ENCODE data around the gene DSCAM.

The DSCAM gene

GRCh38 chr21:40021558-40022351, 825.2 kb downstream of the DSCAM start:
- TF ChIP-seq SIN3A (IDR thresholded peaks at IDR 0.05; ENCODE audit: borderline replicate concordance, insufficient read depth, low read length) (no peak), POLR2AphosphoS5 (IDR thresholded peaks at IDR 0.05; ENCODE audit: low read depth, low read length) (no peak), TAF1 (IDR thresholded peaks at IDR 0.05; ENCODE audit: borderline replicate concordance, insufficient read depth, low read length) (no peak), REST (IDR thresholded peaks at IDR 0.05; ENCODE audit: insufficient read depth in 1 of 2, low read depth in 2 of 2, low read length in 2 of 2) (no peak), FOXP2 (optimal IDR thresholded peaks at IDR 0.05; ENCODE audit: borderline replicate concordance, extremely low read depth, extremely low read length, insufficient read depth) (no peak)

- no peak for TF ChIP-seq FOXP2 (optimal IDR thresholded peaks at IDR 0.05; ENCODE audit: borderline replicate concordance, extremely low read depth, extremely low read length, insufficient read depth)
Measured at GRCh38 chr21:40020651-40021050, 826.3 kb downstream of the DSCAM start.

- TF ChIP-seq TAF1 (IDR thresholded peaks at IDR 0.05; ENCODE audit: borderline replicate concordance, insufficient read depth, low read length): no peak
- no peak for TF ChIP-seq FOXP2 (optimal IDR thresholded peaks at IDR 0.05; ENCODE audit: borderline replicate concordance, extremely low read depth, extremely low read length, insufficient read depth)
- TF ChIP-seq SIN3A (IDR thresholded peaks at IDR 0.05; ENCODE audit: borderline replicate concordance, insufficient read depth, low read length): no peak
- no peak for TF ChIP-seq REST (IDR thresholded peaks at IDR 0.05; ENCODE audit: insufficient read depth in 1 of 2, low read depth in 2 of 2, low read length in 2 of 2)
- no peak for TF ChIP-seq POLR2AphosphoS5 (IDR thresholded peaks at IDR 0.05; ENCODE audit: low read depth, low read length)
Measured at GRCh38 chr21:40018871-40019475, 828.0 kb downstream of the DSCAM start.

- TF ChIP-seq TAF1 (IDR thresholded peaks at IDR 0.05; ENCODE audit: borderline replicate concordance, insufficient read depth, low read length) (no peak), FOXP2 (optimal IDR thresholded peaks at IDR 0.05; ENCODE audit: borderline replicate concordance, extremely low read depth, extremely low read length, insufficient read depth) (no peak), POLR2AphosphoS5 (IDR thresholded peaks at IDR 0.05; ENCODE audit: low read depth, low read length) (no peak), REST (IDR thresholded peaks at IDR 0.05; ENCODE audit: insufficient read depth in 1 of 2, low read depth in 2 of 2, low read length in 2 of 2) (no peak), SIN3A (IDR thresholded peaks at IDR 0.05; ENCODE audit: borderline replicate concordance, insufficient read depth, low read length) (no peak)
Measured at GRCh38 chr21:40016667-40017066, 830.3 kb downstream of the DSCAM start.

- no peak for TF ChIP-seq FOXP2 (optimal IDR thresholded peaks at IDR 0.05; ENCODE audit: borderline replicate concordance, extremely low read depth, extremely low read length, insufficient read depth)
- TF ChIP-seq POLR2AphosphoS5 (IDR thresholded peaks at IDR 0.05; ENCODE audit: low read depth, low read length): no peak
- TF ChIP-seq REST (IDR thresholded peaks at IDR 0.05; ENCODE audit: insufficient read depth in 1 of 2, low read depth in 2 of 2, low read length in 2 of 2): no peak
- no peak for TF ChIP-seq TAF1 (IDR thresholded peaks at IDR 0.05; ENCODE audit: borderline replicate concordance, insufficient read depth, low read length)
- no peak for TF ChIP-seq SIN3A (IDR thresholded peaks at IDR 0.05; ENCODE audit: borderline replicate concordance, insufficient read depth, low read length)
Measured at GRCh38 chr21:40016234-40016633, 830.7 kb downstream of the DSCAM start.

Data from PFSK-1 (cell line).